Fibroblast of lung (primary cell): ENCODE measurements around the gene SLC6A12. TPM values are rescaled to one million over a fixed set of nuclear protein-coding genes. Genes with fewer than 3 reads are reported as not detected.

ENCODE experiments used
- DNase-seq, 2 donors: peaks; one replicate each; pipeline versions ENCODE4 v3.0.0 to v3.0.0-alpha.2; 2010; ENCODE audit warnings: low read depth in 2 of 2
- H2AFZ ChIP-seq: 2 replicates; pipeline ENCODE4 v1.5.1; 2012; ENCODE audit warnings: low read length, control low read depth, inconsistent platforms
- H3K27ac ChIP-seq: 2 replicates; pipeline ENCODE4 v1.5.1; 2011; ENCODE audit warnings: low read length, control low read depth; ENCODE audit not compliant: insufficient read depth
- H3K27me3 ChIP-seq: 2 replicates; pipeline ENCODE4 v1.5.1; 2011; ENCODE audit warnings: mild to moderate bottlenecking, low read length; ENCODE audit not compliant: control insufficient read depth, insufficient read depth
- H3K36me3 ChIP-seq: 2 replicates; pipeline ENCODE4 v1.5.1; 2011; ENCODE audit warnings: low read length; ENCODE audit not compliant: control insufficient read depth, insufficient read depth
- H3K4me1 ChIP-seq: 2 replicates; pipeline ENCODE4 v1.5.1; 2011; ENCODE audit warnings: low read length; ENCODE audit not compliant: control insufficient read depth, insufficient read depth; ENCODE audit errors: extremely low read depth
- H3K4me2 ChIP-seq: 2 replicates; pipeline ENCODE4 v1.5.1; 2011; ENCODE audit warnings: low read length, control low read depth; ENCODE audit not compliant: insufficient read depth; ENCODE audit errors: extremely low read depth
- H3K4me3 ChIP-seq, 4 experiments: fragments of 200-600 bp in 1 of 4; sonication (generic) in 1 of 4; replicated peaks in 1 of 4; 2 replicates each; pipeline ENCODE4 v1.5.1; 2011 to 2016; ENCODE audit warnings: low read length in 4 of 4, low read depth in 3 of 4, mild to moderate bottlenecking in 3 of 4, control low read depth in 2 of 4, inconsistent platforms in 1 of 4, mixed read lengths in 1 of 4; ENCODE audit not compliant: insufficient read depth in 1 of 4; ENCODE audit errors: control extremely low read depth in 1 of 4
- H3K79me2 ChIP-seq: 2 replicates; pipeline ENCODE4 v1.5.1; 2012; ENCODE audit warnings: mild to moderate bottlenecking, low read length, inconsistent platforms; ENCODE audit not compliant: control insufficient read depth, insufficient read depth
- H3K9ac ChIP-seq: 2 replicates; pipeline ENCODE4 v1.5.1; 2011; ENCODE audit warnings: mild to moderate bottlenecking, low read length, control low read depth; ENCODE audit not compliant: insufficient read depth
- H3K9me3 ChIP-seq: 2 replicates; pipeline ENCODE4 v1.5.1; 2012; ENCODE audit warnings: low read depth, low read length; ENCODE audit not compliant: control insufficient read depth, insufficient read depth
- H4K20me1 ChIP-seq: 2 replicates; pipeline ENCODE4 v1.5.1; 2011; ENCODE audit warnings: low read length; ENCODE audit not compliant: control insufficient read depth, insufficient read depth; ENCODE audit errors: extremely low read depth
- CTCF ChIP-seq, 2 donors: IDR thresholded peaks in 1 of 2; conservative IDR thresholded peaks in 1 of 2; 1 replicate in 1 of 2; 2 replicates in 1 of 2; pipeline ENCODE4 v1.5.1; 2011 to 2012; ENCODE audit warnings: low read length in 2 of 2, control low read depth in 1 of 2, inconsistent platforms in 1 of 2, low read depth in 1 of 2, mild to moderate bottlenecking in 1 of 2
- EZH2 ChIP-seq: IDR thresholded peaks from 2 replicates; pipeline ENCODE4 v1.5.1; 2012; ENCODE audit warnings: low read length, control low read depth, mild to moderate bottlenecking; ENCODE audit errors: missing control alignments
- polyA plus RNA-seq, 2 donors: library from polyadenylated mRNA; depleted of rRNA in 1 of 2; stranded (reverse) in 1 of 2; unstranded in 1 of 2; fragments of >200 nt; gene quantifications; 2 replicates each; pipeline ENCODE4 v1.2.1, GENCODE V29; 2011 to 2012; ENCODE audit warnings: missing spikeins in 1 of 2
- total RNA-seq: library from RNA; depleted of rRNA; stranded (reverse); fragments of >200 nt; gene quantifications from 2 replicates; pipeline ENCODE4 v1.2.1, GENCODE V29; 2014

SLC6A12 gene
- total and polyA plus RNA-seq, 2 donors (not counting 1 experiment from before 2014, with no cell fraction given): not detected

GRCh38 chr12:182381-182892 is 31.5 kb downstream of the SLC6A12 start:
- no peak overlapping the region for H3K9ac ChIP-seq
- H3K27me3 ChIP-seq: no peaks in the 10 kb centered on the region
- H3K27ac ChIP-seq: peak overlapping the region; percentile 16
- no peak overlapping the region for H3K4me2 ChIP-seq
- no peaks in the 10 kb centered on the region for H4K20me1 ChIP-seq
- no peaks in the 10 kb centered on the region for H3K36me3 ChIP-seq
- TF ChIP-seq EZH2 (no peak), CTCF (conservative IDR thresholded peaks at IDR 0.05 in 1 of 2, IDR thresholded peaks at IDR 0.05 in 1 of 2; ENCODE audit: low read depth in 1 of 2, low read length in 2 of 2) (no peak)
- DNase-seq: peak; percentile 70 to 83
- no peaks in the 10 kb centered on the region for H3K9me3 ChIP-seq
- H3K4me3 ChIP-seq: no peak overlapping the region
- H3K79me2 ChIP-seq: no peaks in the 10 kb centered on the region
- H3K4me1 ChIP-seq: peaks cover 9% of the 10 kb centered on the region
- peak overlapping the region; percentile 17 for H2AFZ ChIP-seq

GRCh38 chr12:181921-182320 is 32.0 kb downstream of the SLC6A12 start:
- no peaks in the 10 kb centered on the region for H3K36me3 ChIP-seq
- H3K4me2 ChIP-seq: no peak overlapping the region
- no peak overlapping the region for H3K27ac ChIP-seq
- no peak overlapping the region for H3K4me3 ChIP-seq
- TF ChIP-seq EZH2 (no peak), CTCF (conservative IDR thresholded peaks at IDR 0.05 in 1 of 2, IDR thresholded peaks at IDR 0.05 in 1 of 2; ENCODE audit: low read depth in 1 of 2, low read length in 2 of 2) (no peak)
- peaks cover 14% of the 10 kb centered on the region for H3K4me1 ChIP-seq
- no peaks in the 10 kb centered on the region for H4K20me1 ChIP-seq
- no peak overlapping the region for H3K9ac ChIP-seq
- no peak for DNase-seq
- no peaks in the 10 kb centered on the region for H3K9me3 ChIP-seq
- no peaks in the 10 kb centered on the region for H3K79me2 ChIP-seq
- H2AFZ ChIP-seq: no peak overlapping the region
- no peaks in the 10 kb centered on the region for H3K27me3 ChIP-seq

DNA sequence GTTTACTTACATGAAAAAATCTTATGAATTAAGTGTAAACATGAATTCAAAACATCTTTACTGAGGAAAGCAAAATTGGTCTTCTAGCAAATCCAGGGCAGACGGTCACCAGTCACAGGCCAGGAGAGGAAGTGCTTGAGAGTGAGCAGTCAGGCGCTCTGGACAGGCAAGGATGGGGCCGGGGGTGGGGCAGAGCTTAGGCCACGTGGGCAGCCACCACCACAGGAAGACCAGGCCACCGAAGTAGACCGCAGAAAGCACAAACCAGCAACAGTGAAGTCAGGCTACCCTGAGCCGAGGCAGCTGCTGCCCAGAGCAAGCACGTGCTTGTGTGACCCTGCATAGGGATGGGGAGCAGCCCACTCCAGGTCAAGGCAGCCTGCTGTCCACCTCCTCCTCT is 33.5 kb downstream of the SLC6A12 start:
- H3K4me1 ChIP-seq: peaks cover 21% of the 10 kb centered on the region
- H3K9ac ChIP-seq: no peak overlapping the region
- no peak overlapping the region for H2AFZ ChIP-seq
- no peaks in the 10 kb centered on the region for H3K9me3 ChIP-seq
- no peaks in the 10 kb centered on the region for H3K27me3 ChIP-seq
- no peaks in the 10 kb centered on the region for H3K79me2 ChIP-seq
- H3K4me3 ChIP-seq: no peak overlapping the region
- DNase-seq: peak; percentile 42 to 49
- TF ChIP-seq CTCF (conservative IDR thresholded peaks at IDR 0.05 in 1 of 2, IDR thresholded peaks at IDR 0.05 in 1 of 2; ENCODE audit: low read depth in 1 of 2, low read length in 2 of 2): no peak
- no peak for TF ChIP-seq EZH2
- H3K36me3 ChIP-seq: no peaks in the 10 kb centered on the region
- no peak overlapping the region for H3K27ac ChIP-seq
- no peaks in the 10 kb centered on the region for H4K20me1 ChIP-seq
- no peak overlapping the region for H3K4me2 ChIP-seq
